Measurements from ENCODE around the gene CDH1.

Gene CDH1

DNA sequence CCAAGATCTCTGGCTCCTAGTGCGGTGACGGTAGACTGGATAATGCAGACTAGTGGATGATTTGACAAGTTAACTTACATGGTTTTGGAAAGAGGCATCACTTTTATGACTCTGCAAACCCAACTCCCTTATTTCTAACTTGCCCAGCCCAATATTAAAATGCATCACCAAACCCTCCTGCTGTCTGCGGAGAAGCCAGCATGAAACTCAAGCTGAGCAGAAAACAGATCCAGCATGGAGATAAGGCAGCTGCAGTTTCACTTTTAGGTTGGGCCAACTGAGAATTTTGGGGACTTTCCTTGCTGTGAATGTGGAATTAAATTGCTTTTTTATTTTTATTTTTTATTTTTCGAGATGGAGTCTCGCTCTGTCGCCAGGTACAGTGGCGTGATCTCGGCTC is 27.8 kb downstream of the CDH1 start:
- Mint-ChIP-seq H3K4me3 (no peak overlapping the region), H3K27me3 (no peaks in the 10 kb centered on the region), H3K27ac (peak overlapping the region; percentile 49), H3K9me3 (no peaks in the 10 kb centered on the region), H3K4me1 (ENCODE audit: low read depth) (peaks cover 33% of the 10 kb centered on the region), H3K36me3 (ENCODE audit: low read depth) (no peaks in the 10 kb centered on the region)

DNA sequence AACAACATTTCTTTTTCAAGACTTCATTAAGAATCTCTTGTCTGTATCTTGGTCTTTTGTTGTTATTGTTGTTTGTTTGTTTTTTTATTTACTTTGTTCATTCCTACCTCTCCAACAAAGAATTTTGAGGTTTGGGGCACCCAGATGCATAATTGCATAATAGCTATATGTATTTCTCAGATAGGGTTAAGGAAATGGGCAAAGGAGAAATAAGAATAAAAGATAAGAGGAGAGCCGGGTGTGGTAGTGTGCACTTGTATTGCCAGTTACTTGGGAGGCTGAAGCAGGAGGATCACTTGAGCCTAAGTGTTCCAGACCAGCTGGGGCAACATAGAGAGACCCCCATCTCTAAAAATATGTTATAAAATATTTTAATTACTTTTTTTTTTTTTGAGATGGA is 30.5 kb downstream of the CDH1 start:
- Mint-ChIP-seq H3K9me3 (no peaks in the 10 kb centered on the region), H3K4me1 (ENCODE audit: low read depth) (peaks cover 20% of the 10 kb centered on the region), H3K4me3 (no peak overlapping the region), H3K27ac (no peak overlapping the region), H3K36me3 (ENCODE audit: low read depth) (no peaks in the 10 kb centered on the region), H3K27me3 (peaks cover 5% of the 10 kb centered on the region)

GRCh38 chr16:68768175-68768574 is 31.1 kb downstream of the CDH1 start:
- Mint-ChIP-seq H3K9me3 (no peaks in the 10 kb centered on the region), H3K27me3 (peaks cover 5% of the 10 kb centered on the region), H3K4me1 (ENCODE audit: low read depth) (peaks cover 20% of the 10 kb centered on the region), H3K36me3 (ENCODE audit: low read depth) (no peaks in the 10 kb centered on the region), H3K4me3 (no peak overlapping the region), H3K27ac (no peak overlapping the region)

GRCh38 chr16:68768771-68769170 is 31.7 kb downstream of the CDH1 start:
- H3K4me1 Mint-ChIP-seq (ENCODE audit: low read depth): peaks cover 18% of the 10 kb centered on the region

DNA sequence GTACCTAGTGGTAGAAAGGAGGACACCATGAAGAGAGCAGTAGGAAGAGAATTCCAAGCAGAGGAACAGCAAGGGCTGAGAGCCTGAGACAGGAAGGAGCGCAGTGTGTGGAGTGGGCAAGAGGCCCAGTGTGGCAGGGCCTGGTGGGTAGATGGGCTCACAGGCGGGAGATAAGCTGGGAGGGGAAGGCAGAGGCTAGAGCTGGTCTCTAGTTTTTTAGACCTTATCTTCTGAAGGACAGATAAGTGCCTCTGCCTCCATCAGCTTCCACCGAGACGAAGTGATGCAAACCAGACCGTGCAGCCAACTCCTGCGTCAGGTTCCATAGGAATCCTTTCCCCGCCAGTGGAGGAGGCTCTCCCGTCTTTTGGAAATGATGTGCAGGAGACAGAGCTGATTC is 33.6 kb downstream of the CDH1 start:
- Mint-ChIP-seq H3K4me1 (ENCODE audit: low read depth) (peaks cover 2% of the 10 kb centered on the region), H3K36me3 (ENCODE audit: low read depth) (no peaks in the 10 kb centered on the region), H3K27me3 (peaks cover 13% of the 10 kb centered on the region), H3K4me3 (no peak overlapping the region), H3K27ac (no peak overlapping the region), H3K9me3 (no peaks in the 10 kb centered on the region)

More at GRCh38 chr16:68768771-68769170, 31.7 kb downstream of the CDH1 start:
- Mint-ChIP-seq H3K36me3 (ENCODE audit: low read depth) (no peaks in the 10 kb centered on the region), H3K9me3 (no peaks in the 10 kb centered on the region), H3K27me3 (peaks cover 5% of the 10 kb centered on the region), H3K27ac (no peak overlapping the region), H3K4me3 (no peak overlapping the region)

DNA sequence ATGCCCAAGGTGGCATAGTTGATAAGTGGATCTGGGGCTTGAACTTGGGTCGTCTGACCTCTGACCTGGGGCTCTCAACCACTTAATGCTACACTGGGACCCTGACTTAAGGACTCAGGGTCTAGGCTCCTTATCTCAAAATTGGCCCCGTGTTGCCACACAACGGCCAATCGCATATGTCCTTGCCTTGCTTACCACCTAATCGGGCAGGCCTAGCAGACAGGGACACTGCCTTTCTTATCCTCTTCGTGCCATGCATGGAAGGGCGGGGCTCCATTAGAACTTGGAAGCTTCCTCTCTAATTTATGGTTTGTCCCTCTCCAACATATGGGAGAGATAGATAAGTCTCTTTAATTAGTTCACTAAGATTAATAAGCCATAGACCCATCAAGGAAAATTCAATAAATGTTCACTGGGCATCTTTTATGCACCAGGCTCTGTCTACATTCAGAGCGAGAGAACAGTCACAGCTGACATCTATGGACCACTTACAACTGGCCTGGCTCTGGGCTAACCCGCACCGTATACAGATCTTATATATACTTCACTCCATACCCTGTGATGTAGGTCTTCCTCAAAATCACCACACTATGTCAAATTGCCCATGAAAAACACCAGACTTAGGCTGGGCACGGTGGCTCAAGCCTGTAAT is 35.1 kb downstream of the CDH1 start:
- H3K4me3 Mint-ChIP-seq: no peak overlapping the region
- peaks cover 16% of the 10 kb centered on the region for H3K27me3 Mint-ChIP-seq

GRCh38 chr16:68772871-68773270 is 35.8 kb downstream of the CDH1 start:
- no peaks in the 10 kb centered on the region for H3K36me3 Mint-ChIP-seq (ENCODE audit: low read depth)
- H3K4me1 Mint-ChIP-seq (ENCODE audit: low read depth): peaks cover 8% of the 10 kb centered on the region
- H3K4me3 Mint-ChIP-seq: no peak overlapping the region
- H3K27me3 Mint-ChIP-seq: peaks cover 16% of the 10 kb centered on the region
- H3K27ac Mint-ChIP-seq: no peak overlapping the region
- no peaks in the 10 kb centered on the region for H3K9me3 Mint-ChIP-seq

More for the DNA sequence above, 35.1 kb downstream of the CDH1 start:
- Mint-ChIP-seq H3K36me3 (ENCODE audit: low read depth) (no peaks in the 10 kb centered on the region), H3K4me1 (ENCODE audit: low read depth) (peaks cover 8% of the 10 kb centered on the region), H3K9me3 (no peaks in the 10 kb centered on the region), H3K27ac (no peak overlapping the region)

DNA sequence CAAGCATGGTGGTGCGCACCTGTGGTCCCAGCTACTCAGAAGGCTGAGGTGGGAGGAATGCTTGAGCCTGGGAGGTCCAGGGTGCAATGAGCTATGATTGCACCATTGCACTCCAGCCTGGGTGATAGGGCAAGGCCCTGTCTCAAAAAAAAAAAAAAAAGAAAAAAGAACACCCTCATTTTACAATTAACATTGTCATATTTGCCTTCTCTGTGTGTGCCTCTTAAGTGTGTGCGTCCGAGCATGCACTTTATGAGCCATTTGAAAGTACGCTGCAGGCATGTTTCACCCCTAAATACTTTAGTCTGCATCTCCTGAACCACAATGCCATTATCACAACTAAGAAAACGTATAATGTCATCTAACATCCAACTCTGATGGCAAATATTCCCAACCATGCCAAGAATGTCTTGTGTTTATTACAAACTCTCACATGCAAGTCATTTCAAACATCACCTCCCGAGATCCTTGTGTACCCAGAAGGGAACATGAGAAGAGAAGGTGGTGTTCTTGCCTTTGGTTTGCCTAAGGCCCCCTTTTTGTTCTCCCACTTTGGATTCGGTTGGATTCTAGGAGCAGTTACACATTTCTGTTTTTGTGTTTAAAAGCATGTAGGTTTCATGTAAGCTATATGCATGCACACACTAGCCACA is 38.0 kb downstream of the CDH1 start:
- Mint-ChIP-seq H3K4me3 (no peak overlapping the region), H3K36me3 (ENCODE audit: low read depth) (no peaks in the 10 kb centered on the region), H3K4me1 (ENCODE audit: low read depth) (peaks cover 8% of the 10 kb centered on the region), H3K27me3 (peaks cover 14% of the 10 kb centered on the region), H3K9me3 (no peaks in the 10 kb centered on the region), H3K27ac (no peak overlapping the region)

DNA sequence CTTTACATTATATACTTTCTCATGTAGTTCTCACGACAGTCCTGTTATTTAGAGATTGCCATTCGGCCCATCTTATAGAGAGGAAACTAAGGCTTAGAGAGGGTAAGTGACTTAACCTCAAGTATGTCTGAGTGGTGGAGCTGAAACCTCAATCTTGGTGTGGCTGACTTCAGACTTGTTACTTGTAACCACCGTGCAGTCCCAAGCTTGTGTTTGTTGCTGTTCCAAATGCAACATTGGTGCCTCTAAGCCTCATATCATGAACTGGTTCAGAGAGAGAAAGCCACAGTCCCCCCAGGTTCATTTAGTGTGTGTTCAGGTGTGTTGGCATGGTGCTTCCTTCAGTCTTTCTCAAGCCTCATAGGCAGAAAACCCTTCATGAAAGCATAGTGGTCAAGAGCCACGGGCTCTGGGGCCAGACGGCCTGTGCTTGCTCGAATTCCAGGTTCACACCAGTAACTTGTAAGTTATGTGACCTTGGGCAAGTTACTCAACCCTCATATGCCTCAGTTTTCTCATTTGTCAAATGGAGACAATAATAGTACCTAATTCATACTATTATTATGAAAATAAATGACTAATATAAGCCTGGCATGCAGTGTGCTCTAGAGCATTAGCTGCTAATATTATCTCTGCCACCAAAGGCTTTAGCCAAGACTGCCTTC is 39.9 kb downstream of the CDH1 start:
- Mint-ChIP-seq H3K36me3 (ENCODE audit: low read depth) (no peaks in the 10 kb centered on the region), H3K4me3 (no peak overlapping the region), H3K4me1 (ENCODE audit: low read depth) (peaks cover 8% of the 10 kb centered on the region), H3K27ac (no peak overlapping the region), H3K9me3 (no peaks in the 10 kb centered on the region), H3K27me3 (peaks cover 16% of the 10 kb centered on the region)

- Mint-ChIP-seq H3K36me3 (ENCODE audit: low read depth) (no peaks in the 10 kb centered on the region), H3K27ac (no peak overlapping the region), H3K4me1 (ENCODE audit: low read depth) (peaks cover 13% of the 10 kb centered on the region), H3K27me3 (peaks cover 20% of the 10 kb centered on the region), H3K4me3 (no peak overlapping the region), H3K9me3 (no peaks in the 10 kb centered on the region)
These were observed 41.6 kb downstream of the CDH1 start for GRCh38 chr16:68778551-68779231.

DNA sequence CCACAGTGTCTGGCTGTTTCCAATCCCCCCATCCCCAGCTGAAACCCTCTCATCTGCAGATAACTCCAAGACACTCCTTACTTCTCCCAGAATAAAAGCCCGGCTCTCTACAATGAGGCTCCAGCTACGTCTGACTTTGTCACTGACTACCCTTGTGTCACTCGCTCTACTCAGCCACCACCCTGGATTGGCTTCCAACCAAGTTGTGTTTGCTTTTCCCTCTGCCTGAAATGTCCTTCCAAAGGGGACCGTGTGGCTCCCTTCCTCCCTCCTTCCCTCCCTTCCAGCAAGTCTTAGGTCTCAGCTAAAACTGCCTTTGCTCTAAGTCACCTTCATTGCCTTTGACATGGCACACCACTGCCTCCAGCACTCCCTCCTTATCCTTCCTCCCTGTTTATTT is 42.8 kb downstream of the CDH1 start:
- H3K36me3 Mint-ChIP-seq (ENCODE audit: low read depth): no peaks in the 10 kb centered on the region

DNA sequence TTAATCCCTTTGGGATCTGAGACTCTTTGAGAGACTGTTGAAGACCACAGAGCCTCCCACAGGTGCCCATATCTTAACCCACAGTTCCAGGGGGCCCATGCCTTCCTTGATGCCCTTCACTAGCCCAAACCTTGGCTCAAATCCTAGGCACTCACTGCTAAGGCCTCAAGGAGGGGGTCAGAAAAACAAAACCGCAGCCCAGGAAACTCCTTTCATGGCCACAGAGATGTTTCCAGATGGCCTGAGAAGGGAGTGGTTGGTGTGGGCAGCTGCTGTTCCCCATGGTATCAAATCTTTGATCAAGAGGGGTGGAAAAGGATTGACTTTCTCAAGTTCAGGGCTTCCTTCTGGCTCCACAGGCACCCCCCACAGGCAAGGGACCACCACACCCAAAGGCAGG is 44.7 kb downstream of the CDH1 start:
- Mint-ChIP-seq H3K4me3 (no peak overlapping the region), H3K4me1 (ENCODE audit: low read depth) (peaks cover 9% of the 10 kb centered on the region), H3K36me3 (ENCODE audit: low read depth) (no peaks in the 10 kb centered on the region), H3K27me3 (peaks cover 9% of the 10 kb centered on the region), H3K27ac (no peak overlapping the region), H3K9me3 (no peaks in the 10 kb centered on the region)

More for the DNA sequence above, 42.8 kb downstream of the CDH1 start:
- Mint-ChIP-seq H3K27ac (no peak overlapping the region), H3K9me3 (no peaks in the 10 kb centered on the region), H3K27me3 (peaks cover 20% of the 10 kb centered on the region), H3K4me1 (ENCODE audit: low read depth) (peaks cover 13% of the 10 kb centered on the region), H3K4me3 (no peak overlapping the region)

GRCh38 chr16:68782198-68783174 is 45.4 kb downstream of the CDH1 start:
- Mint-ChIP-seq H3K9me3 (no peaks in the 10 kb centered on the region), H3K27me3 (peaks cover 13% of the 10 kb centered on the region), H3K27ac (peak overlapping the region; percentile 79), H3K4me3 (peak overlapping the region; percentile 24), H3K36me3 (ENCODE audit: low read depth) (no peaks in the 10 kb centered on the region), H3K4me1 (ENCODE audit: low read depth) (peaks cover 6% of the 10 kb centered on the region)

DNA sequence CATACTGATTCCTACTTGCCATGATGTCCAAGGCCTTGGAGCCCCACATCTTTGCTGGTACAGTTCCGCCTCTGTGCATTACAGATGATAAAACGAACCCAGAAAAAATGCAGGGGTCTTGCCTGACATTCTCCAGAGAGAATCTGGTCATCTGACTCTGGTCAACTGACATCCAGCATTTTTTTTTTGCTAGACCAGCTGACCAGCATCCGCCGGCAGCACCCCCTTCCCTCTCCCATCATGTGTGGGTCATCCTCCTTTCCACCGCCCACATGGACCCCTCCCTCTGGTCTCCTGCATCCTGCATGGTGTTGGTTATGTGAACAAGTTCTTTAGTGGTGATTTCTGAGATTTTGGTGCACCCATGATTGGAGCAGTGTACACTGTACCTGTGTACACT is 47.1 kb downstream of the CDH1 start:
- H3K27me3 Mint-ChIP-seq: peaks cover 13% of the 10 kb centered on the region
- no peak overlapping the region for H3K27ac Mint-ChIP-seq
- H3K4me3 Mint-ChIP-seq: no peak overlapping the region
- peaks cover 6% of the 10 kb centered on the region for H3K4me1 Mint-ChIP-seq (ENCODE audit: low read depth)
- H3K36me3 Mint-ChIP-seq (ENCODE audit: low read depth): no peaks in the 10 kb centered on the region
- H3K9me3 Mint-ChIP-seq: no peaks in the 10 kb centered on the region
